Astrocyte (in vitro differentiated cells and primary cell): ENCODE results near the gene SLC22A7. TPM values are rescaled to one million over a fixed set of nuclear protein-coding genes. Genes with fewer than 3 reads are reported as not detected.

Source experiments
- DNase-seq: peaks from one replicate; pipeline ENCODE4 v3.0.0-alpha.2; 2010; ENCODE audit warnings: low read depth
- FAIRE-seq: peaks from 2 replicates; lab custom pipeline; 2011; peaks lifted over from hg19 to GRCh38; lab: Jason Lieb, UNC
- H2AFZ ChIP-seq: 2 replicates; pipeline ENCODE4 v1.6.0; 2012; ENCODE audit warnings: low read depth, low read length, inconsistent platforms
- H3K27ac ChIP-seq: 2 replicates; pipeline ENCODE4 v1.5.1; 2011; ENCODE audit warnings: low read depth, low read length, inconsistent platforms
- H3K27me3 ChIP-seq: 2 replicates; pipeline ENCODE4 v1.6.0; 2011; ENCODE audit warnings: low read length, inconsistent platforms; ENCODE audit not compliant: insufficient read depth
- H3K36me3 ChIP-seq: 2 replicates; pipeline ENCODE4 v1.5.1; 2011; ENCODE audit warnings: low read length, inconsistent platforms; ENCODE audit not compliant: insufficient read depth
- H3K4me1 ChIP-seq: 2 replicates; pipeline ENCODE4 v1.5.1; 2011; ENCODE audit warnings: low read length, inconsistent platforms; ENCODE audit not compliant: insufficient read depth
- H3K4me2 ChIP-seq: 2 replicates; pipeline ENCODE4 v1.6.0; 2012; ENCODE audit warnings: low read length, inconsistent platforms
- H3K4me3 ChIP-seq: 2 replicates; pipeline ENCODE4 v1.5.1; 2011; ENCODE audit warnings: low read depth, mild to moderate bottlenecking, low read length, inconsistent platforms; ENCODE audit not compliant: insufficient read depth
- H3K79me2 ChIP-seq: 2 replicates; pipeline ENCODE4 v1.6.0; 2012; ENCODE audit warnings: mild to moderate bottlenecking, low read length, inconsistent platforms; ENCODE audit not compliant: insufficient read depth
- H3K9ac ChIP-seq: 2 replicates; pipeline ENCODE4 v1.6.0; 2012; ENCODE audit warnings: mild to moderate bottlenecking, low read length, inconsistent platforms
- H3K9me3 ChIP-seq: 2 replicates; pipeline ENCODE4 v1.5.1; 2012; ENCODE audit warnings: low read depth, mild to moderate bottlenecking, low read length, inconsistent platforms; ENCODE audit not compliant: insufficient read depth
- H4K20me1 ChIP-seq: 2 replicates; pipeline ENCODE4 v1.6.0; 2012; ENCODE audit warnings: low read length, inconsistent platforms; ENCODE audit not compliant: insufficient read depth
- H3K27ac Mint-ChIP-seq: one replicate; pipeline ENCODE4 v1.8.0; 2021; ENCODE audit warnings: mild to moderate bottlenecking, mixed read lengths; ENCODE audit not compliant: unreplicated experiment
- H3K27me3 Mint-ChIP-seq: one replicate; pipeline ENCODE4 v1.8.0; 2021; ENCODE audit warnings: low read depth, mixed read lengths; ENCODE audit not compliant: unreplicated experiment
- H3K36me3 Mint-ChIP-seq: one replicate; pipeline ENCODE4 v1.8.0; 2021; ENCODE audit warnings: low read depth, mixed read lengths; ENCODE audit not compliant: unreplicated experiment
- H3K4me1 Mint-ChIP-seq: one replicate; pipeline ENCODE4 v1.8.0; 2021; ENCODE audit warnings: low read depth, mixed read lengths; ENCODE audit not compliant: unreplicated experiment
- H3K4me3 Mint-ChIP-seq: one replicate; pipeline ENCODE4 v1.8.0; 2021; ENCODE audit warnings: mild to moderate bottlenecking, moderate library complexity, mixed read lengths; ENCODE audit not compliant: unreplicated experiment
- H3K9me3 Mint-ChIP-seq: one replicate; pipeline ENCODE4 v1.8.0; 2021; ENCODE audit warnings: mild to moderate bottlenecking, mixed read lengths; ENCODE audit not compliant: unreplicated experiment
- EZH2 ChIP-seq: IDR thresholded peaks from 2 replicates; pipeline ENCODE4 v1.6.1; 2012; ENCODE audit warnings: mild to moderate bottlenecking, low read length, inconsistent platforms; ENCODE audit not compliant: insufficient read depth
- total RNA-seq: library from RNA; stranded (reverse); gene quantifications from 2 replicates; pipeline ENCODE4 v1.2.1, GENCODE V29; 2021
- TF ChIP-seq, protein P1 (sequence below): IDR thresholded peaks from 2 replicates; pipeline ENCODE4 v1.5.1; 2011; ENCODE audit warnings: low read depth, mild to moderate bottlenecking, inconsistent platforms, low read length, moderate library complexity; ENCODE audit not compliant: insufficient read depth

SLC22A7 gene
- total RNA-seq, 1 donor from 2014 or later: not detected

GRCh38 chr6:43307451-43308100 is 9.5 kb downstream of the SLC22A7 start:
- TF ChIP-seq, protein P1, sequence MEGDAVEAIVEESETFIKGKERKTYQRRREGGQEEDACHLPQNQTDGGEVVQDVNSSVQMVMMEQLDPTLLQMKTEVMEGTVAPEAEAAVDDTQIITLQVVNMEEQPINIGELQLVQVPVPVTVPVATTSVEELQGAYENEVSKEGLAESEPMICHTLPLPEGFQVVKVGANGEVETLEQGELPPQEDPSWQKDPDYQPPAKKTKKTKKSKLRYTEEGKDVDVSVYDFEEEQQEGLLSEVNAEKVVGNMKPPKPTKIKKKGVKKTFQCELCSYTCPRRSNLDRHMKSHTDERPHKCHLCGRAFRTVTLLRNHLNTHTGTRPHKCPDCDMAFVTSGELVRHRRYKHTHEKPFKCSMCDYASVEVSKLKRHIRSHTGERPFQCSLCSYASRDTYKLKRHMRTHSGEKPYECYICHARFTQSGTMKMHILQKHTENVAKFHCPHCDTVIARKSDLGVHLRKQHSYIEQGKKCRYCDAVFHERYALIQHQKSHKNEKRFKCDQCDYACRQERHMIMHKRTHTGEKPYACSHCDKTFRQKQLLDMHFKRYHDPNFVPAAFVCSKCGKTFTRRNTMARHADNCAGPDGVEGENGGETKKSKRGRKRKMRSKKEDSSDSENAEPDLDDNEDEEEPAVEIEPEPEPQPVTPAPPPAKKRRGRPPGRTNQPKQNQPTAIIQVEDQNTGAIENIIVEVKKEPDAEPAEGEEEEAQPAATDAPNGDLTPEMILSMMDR: no peak
- TF ChIP-seq EZH2: no peak
- Histone ChIP-seq H3K4me3 (no peak overlapping the region), H4K20me1 (no peaks in the 10 kb centered on the region), H3K4me1 (no peaks in the 10 kb centered on the region), H3K9me3 (no peaks in the 10 kb centered on the region), H3K9ac (no peak overlapping the region), H3K27ac (no peak overlapping the region), H3K27me3 (peaks cover 7% of the 10 kb centered on the region), H3K4me2 (no peak overlapping the region), H2AFZ (no peak overlapping the region), H3K79me2 (no peaks in the 10 kb centered on the region), H3K36me3 (no peaks in the 10 kb centered on the region)
- DNase-seq: no peak
- H3K27me3 Mint-ChIP-seq: peaks cover 44% of the 10 kb centered on the region
- FAIRE-seq: no peak
- no peaks in the 10 kb centered on the region for H3K9me3 Mint-ChIP-seq
- H3K27ac Mint-ChIP-seq: no peak overlapping the region
- peaks cover 3% of the 10 kb centered on the region for H3K4me1 Mint-ChIP-seq
- no peaks in the 10 kb centered on the region for H3K36me3 Mint-ChIP-seq
- H3K4me3 Mint-ChIP-seq: peak overlapping the region; percentile 4

- Histone ChIP-seq H3K9me3 (no peaks in the 10 kb centered on the region), H3K4me1 (no peaks in the 10 kb centered on the region), H3K4me2 (peak within 1 kb of the TSS; percentile 69), H3K36me3 (no peaks in the 10 kb centered on the region), H3K79me2 (no peaks in the 10 kb centered on the region), H3K27ac (no peak within 1 kb of the TSS), H3K9ac (no peak within 1 kb of the TSS), H2AFZ (peak within 1 kb of the TSS; percentile 3), H3K27me3 (peaks cover 7% of the 10 kb centered on the region), H3K4me3 (no peak within 1 kb of the TSS), H4K20me1 (no peaks in the 10 kb centered on the region)
- Mint-ChIP-seq H3K27me3 (peaks cover 43% of the 10 kb centered on the region), H3K9me3 (no peaks in the 10 kb centered on the region), H3K36me3 (no peaks in the 10 kb centered on the region), H3K4me3 (no peak within 1 kb of the TSS), H3K4me1 (peaks cover 3% of the 10 kb centered on the region), H3K27ac (no peak within 1 kb of the TSS)
- DNase-seq (no peak), FAIRE-seq (no peak)
- TF ChIP-seq, protein P1: no peak
- no peak for TF ChIP-seq EZH2
These were observed 10.3 kb downstream of the SLC22A7 start, which contains the start of gene CRIP3 for GRCh38 chr6:43308101-43308989. TSS of gene CRIP3 (minus strand) at chr6:43308826. CDS start at chr6:43308792, 34 bp downstream.
